MM.1S (cell line): Measurements from ENCODE around the gene PPP6R2.

Source experiments
- DNase-seq: peaks from one replicate; pipeline ENCODE4 v3.0.0-alpha.2; 2015
- H2AFZ ChIP-seq: fragments of 300-600 bp; sonication (generic); 2 replicates; pipeline ENCODE4 v1.6.0; 2016; ENCODE audit warnings: antibody characterized with exemption, low read length
- H3F3A ChIP-seq: fragments of 300-600 bp; sonication (generic); 2 replicates; pipeline ENCODE4 v1.6.1; 2016; ENCODE audit warnings: mild to moderate bottlenecking, antibody characterized with exemption, low read length, moderate library complexity, mixed read lengths; ENCODE audit not compliant: insufficient read depth
- H3K27ac ChIP-seq: fragments of 300-600 bp; sonication (generic); 2 replicates; pipeline ENCODE4 v1.5.1; 2016; ENCODE audit warnings: mild to moderate bottlenecking, low read length
- H3K27me3 ChIP-seq: fragments of 300-600 bp; sonication (generic); replicated peaks from 2 replicates; pipeline ENCODE4 v1.6.0; 2016; ENCODE audit warnings: low read length; ENCODE audit not compliant: insufficient read depth
- H3K36me3 ChIP-seq: fragments of 300-600 bp; sonication (generic); replicated peaks from 2 replicates; pipeline ENCODE4 v1.6.1; 2016; ENCODE audit warnings: mild to moderate bottlenecking, low read length, mixed read lengths; ENCODE audit not compliant: insufficient read depth
- H3K4me1 ChIP-seq: fragments of 300-600 bp; sonication (generic); 2 replicates; pipeline ENCODE4 v1.6.1; 2016; ENCODE audit warnings: low read length, mixed read lengths
- H3K4me2 ChIP-seq: fragments of 300-600 bp; sonication (generic); 2 replicates; pipeline ENCODE4 v1.6.0; 2016; ENCODE audit warnings: low read depth, low read length
- H3K4me3 ChIP-seq: fragments of 300-600 bp; sonication (generic); 2 replicates; pipeline ENCODE4 v1.5.1; 2016; ENCODE audit warnings: low read length, mixed read lengths
- H3K79me2 ChIP-seq: fragments of 300-600 bp; sonication (generic); 2 replicates; pipeline ENCODE4 v1.6.1; 2016; ENCODE audit warnings: mixed run types, low read length, mixed read lengths
- H3K9ac ChIP-seq: fragments of 300-600 bp; sonication (generic); 2 replicates; pipeline ENCODE4 v1.6.1; 2016; ENCODE audit warnings: low read length, mixed read lengths
- H3K9me2 ChIP-seq: fragments of 300-600 bp; sonication (generic); replicated peaks from 2 replicates; pipeline ENCODE4 v1.6.1; 2016; ENCODE audit warnings: mild to moderate bottlenecking, low read length, mixed read lengths; ENCODE audit not compliant: insufficient read depth
- H3K9me3 ChIP-seq: fragments of 300-600 bp; sonication (generic); replicated peaks from 2 replicates; pipeline ENCODE4 v1.6.1; 2016; ENCODE audit warnings: mild to moderate bottlenecking, low read length, mixed read lengths; ENCODE audit not compliant: insufficient read depth
- H4K20me1 ChIP-seq: fragments of 300-600 bp; sonication (generic); 2 replicates; pipeline ENCODE4 v1.6.1; 2016; ENCODE audit warnings: mild to moderate bottlenecking, low read length, moderate library complexity, mixed read lengths; ENCODE audit not compliant: insufficient read depth
- EZH2 ChIP-seq: fragments of 300-600 bp; sonication (generic); optimal IDR thresholded peaks from 2 replicates; pipeline ENCODE3; 2017; ENCODE audit warnings: low read depth, mild to moderate bottlenecking, antibody characterized with exemption, low read length, mixed read lengths
- EZH2phosphoT487 ChIP-seq: fragments of 300-600 bp; sonication (generic); IDR thresholded peaks from 2 replicates; pipeline ENCODE4 v1.6.1; 2018; ENCODE audit warnings: antibody characterized with exemption, low read length
- TF ChIP-seq, protein P1 (sequence below): fragments of 300-600 bp; sonication (generic); IDR thresholded peaks from 2 replicates; pipeline ENCODE4 v1.5.1; 2016; ENCODE audit warnings: antibody characterized with exemption, low read length, mixed read lengths

PPP6R2 gene

GRCh38 chr22:50483556-50483955, 140.4 kb downstream of the PPP6R2 start:
- H4K20me1 ChIP-seq: no peaks in the 10 kb centered on the region
- no peak overlapping the region for H3K4me3 ChIP-seq
- no peaks in the 10 kb centered on the region for H3F3A ChIP-seq
- TF ChIP-seq, protein P1, sequence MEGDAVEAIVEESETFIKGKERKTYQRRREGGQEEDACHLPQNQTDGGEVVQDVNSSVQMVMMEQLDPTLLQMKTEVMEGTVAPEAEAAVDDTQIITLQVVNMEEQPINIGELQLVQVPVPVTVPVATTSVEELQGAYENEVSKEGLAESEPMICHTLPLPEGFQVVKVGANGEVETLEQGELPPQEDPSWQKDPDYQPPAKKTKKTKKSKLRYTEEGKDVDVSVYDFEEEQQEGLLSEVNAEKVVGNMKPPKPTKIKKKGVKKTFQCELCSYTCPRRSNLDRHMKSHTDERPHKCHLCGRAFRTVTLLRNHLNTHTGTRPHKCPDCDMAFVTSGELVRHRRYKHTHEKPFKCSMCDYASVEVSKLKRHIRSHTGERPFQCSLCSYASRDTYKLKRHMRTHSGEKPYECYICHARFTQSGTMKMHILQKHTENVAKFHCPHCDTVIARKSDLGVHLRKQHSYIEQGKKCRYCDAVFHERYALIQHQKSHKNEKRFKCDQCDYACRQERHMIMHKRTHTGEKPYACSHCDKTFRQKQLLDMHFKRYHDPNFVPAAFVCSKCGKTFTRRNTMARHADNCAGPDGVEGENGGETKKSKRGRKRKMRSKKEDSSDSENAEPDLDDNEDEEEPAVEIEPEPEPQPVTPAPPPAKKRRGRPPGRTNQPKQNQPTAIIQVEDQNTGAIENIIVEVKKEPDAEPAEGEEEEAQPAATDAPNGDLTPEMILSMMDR: no peak
- TF ChIP-seq EZH2phosphoT487 (no peak), EZH2 (no peak)
- DNase-seq: no peak
- no peak overlapping the region for H3K4me2 ChIP-seq
- no peak overlapping the region for H2AFZ ChIP-seq
- no peak overlapping the region for H3K9ac ChIP-seq
- peaks cover 14% of the 10 kb centered on the region for H3K27me3 ChIP-seq
- no peaks in the 10 kb centered on the region for H3K4me1 ChIP-seq
- no peak overlapping the region for H3K27ac ChIP-seq
- H3K9me2 ChIP-seq: no peaks in the 10 kb centered on the region
- H3K9me3 ChIP-seq: no peaks in the 10 kb centered on the region
- H3K36me3 ChIP-seq: no peaks in the 10 kb centered on the region
- H3K79me2 ChIP-seq: no peaks in the 10 kb centered on the region

GRCh38 chr22:50483977-50484853, 141.1 kb downstream of the PPP6R2 start:
- H3K4me3 ChIP-seq: no peak overlapping the region
- no peaks in the 10 kb centered on the region for H4K20me1 ChIP-seq
- no peaks in the 10 kb centered on the region for H3F3A ChIP-seq
- no peak overlapping the region for H3K4me2 ChIP-seq
- no peak for DNase-seq
- TF ChIP-seq EZH2 (no peak), EZH2phosphoT487 (no peak)
- TF ChIP-seq, protein P1: no peak
- H3K9ac ChIP-seq: no peak overlapping the region
- peaks cover 9% of the 10 kb centered on the region; the same call in 1 of the 2 replicates for H3K27me3 ChIP-seq
- no peaks in the 10 kb centered on the region for H3K9me2 ChIP-seq
- no peaks in the 10 kb centered on the region for H3K4me1 ChIP-seq
- H2AFZ ChIP-seq: no peak overlapping the region
- H3K27ac ChIP-seq: no peak overlapping the region
- no peaks in the 10 kb centered on the region for H3K36me3 ChIP-seq
- H3K9me3 ChIP-seq: no peaks in the 10 kb centered on the region
- H3K79me2 ChIP-seq: no peaks in the 10 kb centered on the region

DNA sequence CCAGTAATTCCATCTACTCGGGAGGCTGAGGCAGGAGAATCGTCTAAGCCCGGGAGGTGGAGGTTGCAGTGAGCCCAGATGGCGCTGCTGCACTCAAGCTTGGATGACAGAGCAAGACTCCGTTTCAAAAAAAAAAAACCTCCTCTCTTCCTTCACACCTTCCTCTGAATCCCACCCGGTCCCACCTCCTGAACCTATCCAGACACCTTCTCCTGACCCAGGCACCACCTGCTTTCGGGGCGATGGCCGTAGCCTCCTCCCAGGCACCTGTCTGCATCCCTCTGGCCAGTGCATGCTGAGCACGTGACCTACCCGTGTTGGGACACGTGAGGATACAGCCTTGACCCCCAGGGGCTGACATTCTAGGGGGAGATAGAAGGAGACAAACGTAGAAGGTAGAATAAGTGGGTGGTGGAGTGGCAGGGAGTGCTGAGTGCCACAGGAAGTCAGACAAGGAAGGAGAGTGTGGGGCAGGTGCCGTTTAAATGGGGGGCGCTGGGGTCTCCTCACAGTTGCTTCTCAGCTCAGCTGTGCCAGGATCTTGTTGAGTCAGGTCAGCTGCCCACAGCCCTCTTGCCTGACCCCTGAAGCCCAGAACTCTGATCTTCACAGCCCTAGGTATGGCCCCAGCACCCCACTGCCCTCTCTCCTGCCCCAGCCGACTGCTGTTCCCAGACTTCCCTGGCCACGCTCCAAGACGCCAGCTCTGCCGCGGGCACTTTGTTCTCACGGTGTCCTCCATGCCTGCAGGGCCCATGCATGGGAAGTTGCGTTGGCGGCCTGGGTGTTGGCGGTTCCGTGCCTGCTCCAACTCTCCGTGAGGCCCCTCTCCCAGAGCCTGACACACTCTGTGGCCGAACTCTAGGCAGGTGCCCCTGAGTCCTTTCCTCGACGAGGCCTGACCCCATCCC, 142.3 kb downstream of the PPP6R2 start:
- Histone ChIP-seq H3F3A (no peaks in the 10 kb centered on the region), H4K20me1 (no peaks in the 10 kb centered on the region), H2AFZ (no peak overlapping the region), H3K4me2 (no peak overlapping the region), H3K9me3 (no peaks in the 10 kb centered on the region), H3K4me3 (no peak overlapping the region), H3K9me2 (no peaks in the 10 kb centered on the region), H3K27ac (no peak overlapping the region), H3K27me3 (0 out of 2 replicates have a peak, but pooled peaks cover under 1% of the 10 kb centered on the region), H3K9ac (no peak overlapping the region), H3K79me2 (no peaks in the 10 kb centered on the region), H3K4me1 (no peaks in the 10 kb centered on the region), H3K36me3 (no peaks in the 10 kb centered on the region)
- no peak for DNase-seq
- TF ChIP-seq EZH2phosphoT487 (no peak), EZH2 (no peak)
- TF ChIP-seq, protein P1: no peak
